NK-92 (cell line): ENCODE data around the gene SLC22A5.
"Not testable (repeated sequence)": the region's sequence is repeated elsewhere in the genome, so short reads cannot be mapped to it uniquely, and the experiment has no call there.

Experiments used
- DNase-seq: peaks from one replicate; lab custom pipeline; 2025; ENCODE audit not compliant: unreplicated experiment; lab: John Stamatoyannopoulos, UW

SLC22A5 gene

DNA sequence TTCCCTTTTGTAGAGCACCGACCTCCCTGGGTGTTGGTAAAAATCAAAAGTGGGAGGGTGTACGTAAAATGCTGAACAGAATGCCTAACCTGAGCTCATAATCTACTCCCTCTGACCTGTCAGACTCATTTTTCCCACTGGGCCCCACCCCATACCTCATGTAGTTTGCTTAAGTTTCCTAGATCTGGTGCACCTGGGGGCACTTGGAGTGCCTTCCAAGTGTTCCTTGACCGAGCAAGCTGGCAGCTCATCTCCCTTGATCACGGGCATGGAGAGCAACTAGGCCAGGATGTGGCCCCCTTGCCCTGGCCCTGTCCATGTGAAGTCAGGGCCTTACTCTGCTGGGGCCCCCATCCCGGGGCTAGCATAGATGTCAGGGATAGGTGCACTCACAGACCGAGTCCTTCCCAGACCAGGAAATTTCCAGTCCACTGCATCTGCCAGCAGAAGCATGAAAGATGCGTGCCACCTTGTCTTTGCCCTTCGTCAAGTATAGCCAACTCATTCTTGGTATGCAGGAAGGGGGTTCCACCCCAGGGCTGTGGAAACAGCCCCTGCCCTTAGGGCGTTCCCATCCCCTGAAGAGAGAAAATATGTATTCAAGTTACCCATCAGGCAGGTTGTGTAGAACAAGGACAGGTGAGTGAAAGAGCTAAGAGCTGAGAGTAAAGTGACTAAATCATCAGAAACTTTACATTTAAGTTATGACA lies 41.9 kb downstream of the SLC22A5 start:
- DNase-seq, result no peak

DNA sequence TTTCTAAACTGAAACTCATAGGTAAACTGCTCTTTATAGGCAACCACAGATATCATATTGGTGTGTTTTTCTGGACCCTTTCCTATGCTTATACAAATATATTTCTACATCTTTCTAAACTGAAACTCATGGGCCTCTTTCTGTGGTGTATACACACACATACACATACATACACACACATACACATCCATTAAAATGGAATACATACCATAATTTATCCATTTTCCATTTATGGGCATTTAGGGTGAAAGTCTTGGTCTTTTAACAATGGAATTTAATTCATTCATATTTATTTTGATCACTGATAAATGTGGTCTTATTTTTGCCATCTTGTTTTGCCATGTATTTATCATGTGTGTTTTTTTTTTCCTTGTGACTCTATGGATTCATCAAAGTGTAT lies 44.1 kb downstream of the SLC22A5 start:
- DNase-seq, result no peak

- DNase-seq, result no peak
Measured at GRCh38 chr5:132414634-132415378, 45.3 kb downstream of the SLC22A5 start.

DNA sequence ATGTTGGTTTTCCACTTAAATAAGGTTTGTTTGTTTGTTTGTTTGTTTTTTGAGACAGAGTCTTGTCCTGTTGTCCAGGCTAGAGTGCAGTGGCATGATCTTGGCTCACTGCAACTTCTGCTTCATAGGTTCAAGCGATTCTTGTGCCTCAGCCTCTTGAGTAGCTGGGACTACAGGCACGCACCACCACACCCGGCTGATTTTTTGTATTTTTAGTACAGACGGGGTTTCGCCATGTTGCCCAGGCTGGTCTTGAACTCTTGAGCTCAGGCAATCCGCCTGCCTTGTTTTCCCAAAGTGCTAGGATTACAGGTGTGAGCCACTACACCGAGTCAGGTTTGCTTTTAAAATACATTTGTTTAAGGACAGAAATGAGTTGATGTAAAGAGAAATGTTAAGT lies 46.0 kb downstream of the SLC22A5 start:
- DNase-seq, result not testable (repeated sequence)

DNA sequence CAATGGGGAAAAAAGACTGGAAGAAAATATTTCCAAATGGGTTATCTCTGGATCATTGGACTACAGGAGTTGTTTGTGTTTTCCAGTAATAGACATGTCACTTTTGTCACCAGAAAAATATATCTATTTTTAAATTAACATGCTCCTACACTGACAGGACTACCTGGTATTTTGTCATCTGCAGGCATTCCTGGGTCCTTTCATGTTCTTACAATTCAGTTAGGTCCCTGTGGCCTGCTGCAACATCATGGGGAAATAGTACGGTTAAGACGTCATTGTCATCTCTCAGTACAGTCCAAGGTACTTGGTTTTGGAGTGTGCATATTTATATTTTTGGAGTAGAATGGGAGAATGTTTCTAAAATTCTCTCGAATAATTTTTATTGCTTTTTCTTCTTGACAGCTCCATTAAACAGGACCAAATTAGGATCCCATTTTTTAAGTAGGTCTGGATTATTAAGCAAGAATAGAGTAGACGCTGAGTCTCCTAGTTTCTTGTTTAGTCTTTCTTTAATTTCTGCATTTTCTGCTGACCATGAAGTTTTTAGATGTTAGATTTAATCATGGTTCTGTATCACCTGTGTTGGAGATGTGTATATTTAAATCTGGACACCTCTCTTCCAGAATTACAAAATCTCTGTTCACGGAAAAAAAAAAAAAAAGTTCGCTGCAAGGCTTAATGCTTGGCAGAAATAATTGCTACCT lies 46.9 kb downstream of the SLC22A5 start:
- DNase-seq, result no peak

DNA sequence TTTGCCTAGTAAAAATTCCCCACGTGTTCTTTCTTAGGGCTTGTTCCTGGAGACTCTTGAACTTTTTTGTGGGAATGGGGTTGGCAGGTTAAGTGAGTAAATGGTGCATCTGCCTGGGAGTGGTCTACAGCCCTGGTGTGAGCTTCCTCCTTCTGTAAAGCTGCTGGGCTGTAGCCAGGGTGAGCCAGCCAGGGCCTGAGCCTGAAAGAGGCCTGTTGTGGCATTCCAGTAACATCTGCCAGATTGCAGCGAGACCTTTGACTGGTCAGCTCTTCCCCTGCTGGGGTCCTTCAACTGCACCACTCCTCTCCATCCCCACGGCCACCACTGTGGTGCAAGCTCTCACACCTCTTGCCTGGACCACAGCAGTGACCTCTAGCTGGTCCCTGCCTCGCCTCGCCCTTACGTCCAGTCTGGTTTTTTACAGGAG lies 47.5 kb downstream of the SLC22A5 start:
- DNase-seq, result no peak

DNA sequence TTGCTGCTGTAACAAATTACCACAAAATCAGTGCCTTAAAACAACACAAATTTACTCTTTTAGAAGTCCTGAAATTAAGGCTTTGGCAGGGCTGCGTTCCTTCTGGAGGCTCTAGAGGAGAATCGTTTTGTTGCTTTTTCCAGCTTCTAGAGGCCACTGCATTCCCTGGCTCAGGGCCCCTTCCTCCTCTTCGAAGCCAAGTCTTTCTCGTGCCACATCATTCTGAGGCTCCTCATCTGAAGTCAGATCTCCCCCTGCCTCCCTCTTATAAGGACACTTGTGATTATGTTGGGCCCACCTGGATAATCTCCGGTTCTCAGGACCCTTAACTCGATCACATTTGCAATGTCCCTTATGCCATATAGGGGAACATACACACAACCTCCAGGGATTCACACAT lies 48.0 kb downstream of the SLC22A5 start:
- no peak for DNase-seq

DNA sequence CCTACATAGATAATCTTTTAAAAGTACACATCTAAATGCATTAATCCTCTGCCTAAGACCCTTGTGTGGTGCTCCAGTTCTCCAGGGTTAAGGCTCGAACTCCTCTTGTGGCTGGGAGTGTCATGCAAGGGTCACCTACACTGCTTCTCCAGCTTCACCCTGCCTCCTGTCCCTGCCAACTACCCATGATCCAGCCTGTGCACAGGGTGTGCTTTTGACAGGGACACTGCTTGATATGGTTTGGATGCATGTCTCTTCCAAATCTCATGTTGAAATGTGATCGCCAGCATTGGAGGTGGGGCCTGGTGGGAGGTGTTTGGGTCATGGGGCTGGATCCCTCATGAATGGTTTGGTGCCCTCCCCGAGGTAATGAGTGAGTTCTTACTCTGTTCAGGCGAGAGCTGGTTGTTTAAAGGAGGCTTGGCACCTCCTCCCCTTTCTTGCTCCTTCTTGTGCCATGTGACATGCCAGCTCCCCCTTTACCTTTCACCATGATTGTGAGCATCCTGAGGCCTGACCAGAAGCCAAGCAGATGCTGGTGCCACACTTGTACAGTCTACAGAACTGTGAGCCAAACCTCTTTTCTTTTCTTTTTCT lies 48.5 kb downstream of the SLC22A5 start:
- DNase-seq, result no peak

GRCh38 chr5:132418881-132419280 lies 49.4 kb downstream of the SLC22A5 start:
- DNase-seq, result no peak

- DNase-seq, result no peak
Measured at GRCh38 chr5:132419502-132420468, 50.3 kb downstream of the SLC22A5 start.

DNA sequence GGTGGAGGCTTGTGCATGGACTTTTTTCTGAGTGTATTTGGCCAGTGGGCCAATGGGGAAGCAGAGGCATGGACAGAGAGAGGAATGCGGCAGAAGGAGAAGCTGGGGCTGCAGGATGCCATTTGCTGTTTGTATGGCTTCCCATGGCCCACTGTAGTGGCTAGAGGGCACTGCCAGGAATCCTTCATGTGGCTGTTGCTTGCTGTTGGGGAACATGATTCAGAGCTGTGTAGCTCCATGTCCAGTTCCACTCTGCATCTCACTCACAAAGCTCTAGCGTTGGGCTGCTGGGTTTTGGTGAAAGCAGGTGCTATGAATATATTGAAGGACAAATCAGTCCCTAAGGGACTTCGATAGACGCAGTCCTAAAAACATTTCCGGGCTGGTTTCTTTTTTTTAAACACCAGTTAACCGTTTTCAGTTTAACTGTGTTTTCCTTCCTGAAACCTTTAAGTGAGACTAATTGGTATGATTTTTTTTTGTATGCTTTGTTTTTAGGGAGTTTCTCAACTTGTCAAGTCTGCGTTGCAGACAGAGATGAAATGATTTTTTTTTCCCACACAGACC lies 51.3 kb downstream of the SLC22A5 start:
- DNase-seq, result no peak

GRCh38 chr5:132421462-132421861 lies 52.0 kb downstream of the SLC22A5 start:
- no peak for DNase-seq

- no peak for DNase-seq
Measured at GRCh38 chr5:132422720-132423437, 53.4 kb downstream of the SLC22A5 start.

DNA sequence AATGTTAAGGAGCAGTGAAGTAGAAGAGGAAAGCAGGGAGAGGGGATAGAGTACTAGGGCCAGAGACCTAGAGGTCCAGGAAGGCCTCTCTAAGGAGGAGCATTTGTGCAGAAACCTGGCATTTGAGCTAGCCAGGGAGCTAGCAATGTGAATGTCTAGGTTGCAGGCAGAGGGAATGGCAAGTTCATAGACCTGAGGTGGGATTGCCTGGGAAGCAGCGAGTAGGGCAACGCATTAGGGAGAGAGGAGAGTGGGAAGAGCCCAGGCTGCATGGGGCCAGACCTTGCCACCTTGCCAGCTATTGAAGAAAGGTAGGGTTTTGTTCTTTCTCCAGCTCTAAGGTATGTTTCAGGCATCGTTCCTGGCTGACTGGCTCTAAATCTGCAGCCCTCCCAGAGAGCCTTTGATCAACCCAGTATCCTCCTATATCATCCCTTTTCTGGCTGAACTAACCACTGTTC lies 54.0 kb downstream of the SLC22A5 start:
- no peak for DNase-seq

- DNase-seq, result no peak
Measured at GRCh38 chr5:132424167-132424880, 54.8 kb downstream of the SLC22A5 start.

GRCh38 chr5:132425009-132425937 lies 55.8 kb downstream of the SLC22A5 start:
- no peak for DNase-seq

GRCh38 chr5:132425975-132426524 lies 56.5 kb downstream of the SLC22A5 start:
- DNase-seq, result no peak
